Naive thymus-derived CD8-positive, alpha-beta T cell (primary cell): ENCODE data around the gene LHFPL6. TPM values are rescaled to one million over a fixed set of nuclear protein-coding genes. Genes with fewer than 3 reads are reported as not detected.
A peak's percentile ranks its signal among the peaks of the same experiment; 100 is the strongest.

Experiments
- ATAC-seq, 2 donors: fragments of 150-1000 bp; cut with Tn5 transposase in 1 of 2; sonication (Bioruptor Pico), chemical (Tn5 transposase) in 1 of 2; 1 replicate in 1 of 2; 2 replicates in 1 of 2; pipeline ENCODE4 v1.10.0; 2021; ENCODE audit warnings: mild to moderate bottlenecking in 2 of 2, moderate library complexity in 2 of 2
- POLR2A ChIA-PET: fragments of 350-600 bp; sonication (Branson Sonifier 250); formaldehyde crosslinking; loops from one replicate; lab custom pipeline; 2021; ENCODE audit warnings: antibody characterized with exemption; lab: Charles Lee
- DNase-seq, 10 donors: peaks; one replicate each; pipeline versions ENCODE4 v3.0.0 to v3.0.0-alpha.2; 2020 to 2022
- H3K27ac Mint-ChIP-seq, 10 donors: one replicate each; pipeline ENCODE4 v1.8.0; 2020 to 2022; ENCODE audit warnings: mild to moderate bottlenecking in 10 of 10, mixed read lengths in 10 of 10, moderate library complexity in 4 of 10, inconsistent platforms in 1 of 10
- H3K27me3 Mint-ChIP-seq, 5 donors: one replicate each; pipeline ENCODE4 v1.8.0; 2021 to 2022; ENCODE audit warnings: mixed read lengths in 5 of 5
- H3K36me3 Mint-ChIP-seq, 3 donors: one replicate each; pipeline ENCODE4 v1.8.0; 2020 to 2022; ENCODE audit warnings: mixed read lengths in 3 of 3, mild to moderate bottlenecking in 2 of 3, inconsistent platforms in 1 of 3
- H3K4me1 Mint-ChIP-seq, 4 donors: one replicate each; pipeline ENCODE4 v1.8.0; 2021 to 2022; ENCODE audit warnings: mixed read lengths in 4 of 4
- H3K4me3 Mint-ChIP-seq, 10 donors: one replicate each; pipeline ENCODE4 v1.8.0; 2020 to 2022; ENCODE audit warnings: mild to moderate bottlenecking in 10 of 10, mixed read lengths in 10 of 10, moderate library complexity in 6 of 10, inconsistent platforms in 1 of 10
- H3K9me3 Mint-ChIP-seq, 9 donors: one replicate each; pipeline ENCODE4 v1.8.0; 2020 to 2022; ENCODE audit warnings: mixed read lengths in 9 of 9, mild to moderate bottlenecking in 3 of 9, inconsistent platforms in 1 of 9, moderate library complexity in 1 of 9
- polyA plus RNA-seq, 3 donors: library from polyadenylated mRNA; unstranded; fragments of 300-500 nt; fragmentation: Illumina TruSeq; gene quantifications; one replicate each; pipeline ENCODE4 v1.2.3, GENCODE V29; 2021
- total RNA-seq, 8 experiments: library from RNA in 2 of 8; stranded (reverse) in 2 of 8; gene quantifications; one replicate each; pipeline ENCODE4 v1.2.3 and lab custom pipeline; 2021 to 2026

Gene LHFPL6
- total and polyA plus RNA-seq, 5 experiments from 2014 or later, result not detected

- ATAC-seq (no peak), DNase-seq (no peak)
- H3K27me3 Mint-ChIP-seq, result peaks cover 0 to 29% (median 21%) of the 10 kb centered on the region in 5 donors
- POLR2A ChIA-PET, result no interaction called here
- H3K4me1 Mint-ChIP-seq, result no peaks in the 10 kb centered on the region
- H3K36me3 Mint-ChIP-seq, result no peaks in the 10 kb centered on the region
- H3K4me3 Mint-ChIP-seq, result no peak overlapping the region
- H3K9me3 Mint-ChIP-seq, result no peaks in the 10 kb centered on the region
- H3K27ac Mint-ChIP-seq, result no peak overlapping the region
These were observed 37.7 kb downstream of the LHFPL6 start for GRCh38 chr13:39565036-39565949.

DNA sequence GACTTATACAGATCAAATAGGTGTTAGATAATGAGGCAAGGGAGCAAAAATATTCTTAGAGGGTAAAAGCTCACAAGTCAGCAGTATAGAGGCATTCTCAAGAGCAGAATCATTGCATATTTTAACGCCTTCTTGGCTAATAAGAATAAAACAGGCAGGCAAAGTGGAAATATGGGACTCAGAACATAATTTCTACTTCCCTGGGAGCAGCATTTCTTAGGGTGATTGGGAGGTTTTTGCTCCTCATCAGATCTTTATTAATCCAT lies 39.6 kb downstream of the LHFPL6 start:
- Mint-ChIP-seq H3K27me3 (peaks cover 0 to 30% (median 16%) of the 10 kb centered on the region in 5 donors), H3K4me1 (no peaks in the 10 kb centered on the region), H3K4me3 (no peak overlapping the region), H3K36me3 (no peaks in the 10 kb centered on the region), H3K9me3 (no peaks in the 10 kb centered on the region), H3K27ac (no peak overlapping the region)
- DNase-seq (no peak), ATAC-seq (no peak)
- POLR2A ChIA-PET, result no interaction called here

- H3K36me3 Mint-ChIP-seq, result no peaks in the 10 kb centered on the region
- no peak for ATAC-seq
- H3K4me1 Mint-ChIP-seq, result no peaks in the 10 kb centered on the region
- POLR2A ChIA-PET, result no interaction called here
- H3K9me3 Mint-ChIP-seq, result no peaks in the 10 kb centered on the region
- no peak overlapping the region for H3K4me3 Mint-ChIP-seq
- no peak for DNase-seq
- H3K27me3 Mint-ChIP-seq, result peaks cover 0 to 30% (median 16%) of the 10 kb centered on the region in 5 donors
- no peak overlapping the region for H3K27ac Mint-ChIP-seq
These were observed 41.0 kb downstream of the LHFPL6 start for GRCh38 chr13:39561971-39562370.

GRCh38 chr13:39559847-39560246 lies 43.1 kb downstream of the LHFPL6 start:
- POLR2A ChIA-PET, result no interaction called here
- no peaks in the 10 kb centered on the region for H3K36me3 Mint-ChIP-seq
- ATAC-seq (no peak), DNase-seq (no peak)
- H3K27me3 Mint-ChIP-seq, result peaks cover 0 to 30% (median 15%) of the 10 kb centered on the region in 5 donors
- H3K9me3 Mint-ChIP-seq, result no peaks in the 10 kb centered on the region
- H3K27ac Mint-ChIP-seq, result peak overlapping the region in 1 of 10 donors; percentile 11
- H3K4me3 Mint-ChIP-seq, result no peak overlapping the region
- no peaks in the 10 kb centered on the region for H3K4me1 Mint-ChIP-seq

GRCh38 chr13:39557285-39557955 lies 45.6 kb downstream of the LHFPL6 start:
- Mint-ChIP-seq H3K4me3 (no peak overlapping the region), H3K27ac (peak overlapping the region in 1 of 10 donors; percentile 69), H3K9me3 (no peaks in the 10 kb centered on the region), H3K36me3 (no peaks in the 10 kb centered on the region), H3K27me3 (peaks cover 2 to 36% (median 18%) of the 10 kb centered on the region in 5 donors), H3K4me1 (no peaks in the 10 kb centered on the region)
- POLR2A ChIA-PET, result no interaction called here
- ATAC-seq, result no peak
- DNase-seq, result no peak

GRCh38 chr13:39556866-39557265 lies 46.1 kb downstream of the LHFPL6 start:
- peaks cover 2 to 36% (median 20%) of the 10 kb centered on the region in 5 donors for H3K27me3 Mint-ChIP-seq
- DNase-seq, result no peak
- no peaks in the 10 kb centered on the region for H3K36me3 Mint-ChIP-seq
- POLR2A ChIA-PET, result no interaction called here
- no peaks in the 10 kb centered on the region for H3K9me3 Mint-ChIP-seq
- no peaks in the 10 kb centered on the region for H3K4me1 Mint-ChIP-seq
- no peak overlapping the region for H3K27ac Mint-ChIP-seq
- H3K4me3 Mint-ChIP-seq, result no peak overlapping the region
- ATAC-seq, result no peak

DNA sequence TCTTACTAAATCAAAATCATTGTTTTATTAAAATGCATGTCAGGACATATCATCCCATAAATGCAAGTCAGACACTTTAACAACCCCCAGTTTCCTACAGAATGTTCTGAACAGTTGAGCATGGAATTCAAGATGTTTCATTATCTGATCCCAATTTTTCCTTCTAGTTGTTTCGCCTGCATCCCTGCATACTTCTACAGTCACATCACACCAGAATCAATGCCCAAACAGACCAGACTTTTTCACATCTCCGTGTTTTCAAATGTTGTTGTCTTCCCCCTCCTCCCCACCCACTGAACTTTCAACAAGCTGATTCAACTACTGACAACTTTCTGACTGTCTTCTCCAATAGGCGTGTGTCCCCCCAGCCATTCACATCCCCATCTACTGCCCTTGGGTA lies 48.6 kb downstream of the LHFPL6 start:
- H3K4me1 Mint-ChIP-seq, result no peaks in the 10 kb centered on the region
- no peaks in the 10 kb centered on the region for H3K36me3 Mint-ChIP-seq
- POLR2A ChIA-PET, result no interaction called here
- ATAC-seq, result no peak
- no peak overlapping the region for H3K27ac Mint-ChIP-seq
- H3K27me3 Mint-ChIP-seq, result peaks cover 2 to 35% (median 10%) of the 10 kb centered on the region in 5 donors
- DNase-seq, result no peak
- H3K4me3 Mint-ChIP-seq, result no peak overlapping the region
- no peaks in the 10 kb centered on the region for H3K9me3 Mint-ChIP-seq

GRCh38 chr13:39552246-39552645 lies 50.7 kb downstream of the LHFPL6 start:
- ATAC-seq (no peak), DNase-seq (no peak)
- Mint-ChIP-seq H3K27ac (no peak overlapping the region), H3K4me1 (no peaks in the 10 kb centered on the region), H3K9me3 (no peaks in the 10 kb centered on the region), H3K4me3 (no peak overlapping the region), H3K27me3 (peaks cover 4 to 27% (median 12%) of the 10 kb centered on the region in 5 donors), H3K36me3 (no peaks in the 10 kb centered on the region)
- POLR2A ChIA-PET, result no interaction called here

- Mint-ChIP-seq H3K27ac (no peak overlapping the region), H3K9me3 (no peaks in the 10 kb centered on the region), H3K27me3 (peaks cover 8 to 37% (median 16%) of the 10 kb centered on the region in 5 donors), H3K4me3 (no peak overlapping the region), H3K36me3 (no peaks in the 10 kb centered on the region), H3K4me1 (no peaks in the 10 kb centered on the region)
- POLR2A ChIA-PET, result no interaction called here
- ATAC-seq (no peak), DNase-seq (no peak)
These were observed 52.1 kb downstream of the LHFPL6 start for GRCh38 chr13:39550931-39551330.

DNA sequence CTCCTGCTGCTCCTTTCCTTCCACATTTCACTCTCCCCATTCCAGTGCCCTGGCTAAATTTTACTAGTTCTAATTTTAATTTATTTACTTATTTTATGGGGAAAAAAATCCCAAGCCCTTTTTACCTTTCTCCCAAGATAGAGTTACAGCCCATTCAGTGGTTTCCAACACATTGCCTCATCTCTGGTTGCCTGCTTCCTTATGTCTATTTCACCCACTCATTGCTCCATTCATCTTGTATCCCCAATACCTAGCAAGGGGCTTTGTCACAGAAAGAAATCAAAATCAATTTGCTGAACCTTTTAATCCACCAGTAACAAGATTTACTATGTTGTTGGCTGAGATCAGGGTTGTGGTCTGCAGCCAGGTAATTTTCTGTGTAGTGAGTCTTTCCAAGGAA lies 55.9 kb downstream of the LHFPL6 start:
- POLR2A ChIA-PET, result no interaction called here
- H3K36me3 Mint-ChIP-seq, result no peaks in the 10 kb centered on the region

GRCh38 chr13:39542361-39542760 lies 60.6 kb downstream of the LHFPL6 start:
- POLR2A ChIA-PET, result no interaction called here
- DNase-seq, result no peak

More for the DNA sequence above, 55.9 kb downstream of the LHFPL6 start:
- Mint-ChIP-seq H3K9me3 (no peaks in the 10 kb centered on the region), H3K27me3 (peaks cover 10 to 38% (median 14%) of the 10 kb centered on the region in 5 donors), H3K4me1 (no peaks in the 10 kb centered on the region), H3K27ac (no peak overlapping the region), H3K4me3 (no peak overlapping the region)
- no peak for ATAC-seq
- DNase-seq, result no peak

DNA sequence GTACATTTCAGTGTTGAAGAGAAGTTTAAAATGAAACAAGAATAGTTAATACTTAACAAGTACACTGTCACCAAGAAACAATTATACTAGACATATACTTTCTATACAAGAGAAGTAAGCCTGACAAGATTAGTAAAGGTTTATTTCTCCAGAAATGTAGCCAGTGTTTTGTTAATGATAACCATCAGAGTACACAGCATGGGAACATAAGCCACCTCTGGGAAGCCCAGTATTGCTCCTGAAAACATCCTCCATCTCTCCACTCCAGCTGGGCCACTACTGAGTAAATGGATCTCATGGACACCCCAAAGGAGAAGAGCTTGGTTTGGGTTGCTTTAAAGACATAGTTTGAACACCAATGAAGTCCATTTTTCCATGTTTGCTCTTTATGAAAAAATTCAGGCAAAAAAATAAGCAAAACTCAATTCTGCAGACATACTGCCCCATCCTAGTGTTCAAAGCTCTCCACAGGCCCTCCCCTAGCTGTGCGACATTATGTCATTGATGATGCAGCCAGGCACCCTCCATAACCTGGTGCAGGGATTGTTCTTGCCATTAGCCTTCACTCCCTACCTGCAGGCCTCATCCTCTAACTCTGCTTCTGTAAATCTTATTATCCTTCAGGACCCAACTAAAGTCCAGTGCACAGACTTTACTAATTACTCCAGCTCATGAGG lies 61.9 kb downstream of the LHFPL6 start:
- no peak for ATAC-seq

More at GRCh38 chr13:39542361-39542760, 60.6 kb downstream of the LHFPL6 start:
- Mint-ChIP-seq H3K9me3 (no peaks in the 10 kb centered on the region), H3K4me1 (no peaks in the 10 kb centered on the region), H3K27me3 (peaks cover 11 to 40% (median 17%) of the 10 kb centered on the region in 5 donors), H3K36me3 (no peaks in the 10 kb centered on the region), H3K27ac (no peak overlapping the region), H3K4me3 (no peak overlapping the region)
- ATAC-seq, result no peak

More for the DNA sequence above, 61.9 kb downstream of the LHFPL6 start:
- Mint-ChIP-seq H3K4me1 (no peaks in the 10 kb centered on the region), H3K4me3 (no peak overlapping the region), H3K9me3 (no peaks in the 10 kb centered on the region), H3K27ac (no peak overlapping the region), H3K36me3 (no peaks in the 10 kb centered on the region), H3K27me3 (peaks cover 8 to 37% (median 12%) of the 10 kb centered on the region in 5 donors)
- DNase-seq, result no peak
- POLR2A ChIA-PET, result no interaction called here
